ENCODE data around the gene OR1J1.

The OR1J1 gene

DNA sequence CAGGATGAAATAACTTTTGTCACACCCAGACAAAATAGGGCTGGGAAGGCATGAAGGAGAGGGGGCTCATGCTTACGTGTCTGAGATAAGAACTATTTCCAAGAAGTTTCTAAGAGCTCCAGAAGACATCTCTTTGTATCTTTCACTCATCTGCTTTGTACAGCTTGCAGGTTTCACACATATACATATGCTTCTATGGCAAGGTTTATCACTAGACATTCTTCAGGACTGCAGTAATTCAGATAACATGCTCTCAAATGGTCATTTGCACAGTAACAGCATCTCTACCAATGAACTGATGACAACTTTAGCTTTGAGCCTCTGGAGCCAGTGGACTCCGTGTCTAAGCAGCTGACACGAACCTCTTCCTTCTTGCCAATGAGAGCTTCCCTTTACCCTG, 3.2 kb downstream of the OR1J1 start:
- Histone ChIP-seq H2AFZ (ENCODE audit: low read depth) (no peak overlapping the region), H3K79me2 (ENCODE audit: insufficient read depth, low read depth) (no peaks in the 10 kb centered on the region), H3K4me3 (IDR thresholded peaks at IDR 0.05; ENCODE audit: insufficient read depth, low read depth, low read length) (no peak overlapping the region), H4K20me1 (ENCODE audit: insufficient read depth) (no peaks in the 10 kb centered on the region), H3K36me3 (ENCODE audit: insufficient read depth) (no peaks in the 10 kb centered on the region), H3K27me3 (ENCODE audit: insufficient read depth, low read depth) (no peaks in the 10 kb centered on the region), H3K27ac (no peak overlapping the region), H3K4me1 (ENCODE audit: low read depth, poor library complexity, severe bottlenecking) (no peaks in the 10 kb centered on the region), H3K9ac (no peak overlapping the region), H3K4me2 (no peak overlapping the region)
- TF ChIP-seq, protein P1, sequence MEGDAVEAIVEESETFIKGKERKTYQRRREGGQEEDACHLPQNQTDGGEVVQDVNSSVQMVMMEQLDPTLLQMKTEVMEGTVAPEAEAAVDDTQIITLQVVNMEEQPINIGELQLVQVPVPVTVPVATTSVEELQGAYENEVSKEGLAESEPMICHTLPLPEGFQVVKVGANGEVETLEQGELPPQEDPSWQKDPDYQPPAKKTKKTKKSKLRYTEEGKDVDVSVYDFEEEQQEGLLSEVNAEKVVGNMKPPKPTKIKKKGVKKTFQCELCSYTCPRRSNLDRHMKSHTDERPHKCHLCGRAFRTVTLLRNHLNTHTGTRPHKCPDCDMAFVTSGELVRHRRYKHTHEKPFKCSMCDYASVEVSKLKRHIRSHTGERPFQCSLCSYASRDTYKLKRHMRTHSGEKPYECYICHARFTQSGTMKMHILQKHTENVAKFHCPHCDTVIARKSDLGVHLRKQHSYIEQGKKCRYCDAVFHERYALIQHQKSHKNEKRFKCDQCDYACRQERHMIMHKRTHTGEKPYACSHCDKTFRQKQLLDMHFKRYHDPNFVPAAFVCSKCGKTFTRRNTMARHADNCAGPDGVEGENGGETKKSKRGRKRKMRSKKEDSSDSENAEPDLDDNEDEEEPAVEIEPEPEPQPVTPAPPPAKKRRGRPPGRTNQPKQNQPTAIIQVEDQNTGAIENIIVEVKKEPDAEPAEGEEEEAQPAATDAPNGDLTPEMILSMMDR (conservative IDR thresholded peaks at IDR 0.05; ENCODE audit: low read depth, low read length) = no peak

DNA sequence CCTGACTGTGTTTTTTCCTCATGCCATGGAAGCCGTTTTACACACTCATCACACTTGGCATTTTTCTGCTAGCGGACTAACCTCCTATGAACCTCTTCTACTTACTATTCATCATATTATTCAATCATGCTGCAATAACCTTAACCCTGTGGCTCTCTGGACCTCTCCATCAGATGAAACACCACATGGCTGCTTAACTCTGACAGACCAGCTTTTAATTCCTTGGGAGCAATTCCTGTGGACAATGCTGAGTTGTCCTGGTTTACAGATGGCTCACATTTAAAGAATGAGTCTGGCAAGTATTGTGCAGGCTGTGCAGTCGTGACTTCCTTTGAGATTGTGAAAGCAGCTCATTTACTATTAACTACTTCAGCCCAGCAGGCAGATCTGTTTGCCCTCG, 9.0 kb downstream of the OR1J1 start:
- TF ChIP-seq, protein P1 (conservative IDR thresholded peaks at IDR 0.05; ENCODE audit: low read depth, low read length) = no peak
- H3K27me3 ChIP-seq (ENCODE audit: insufficient read depth, low read depth) = no peaks in the 10 kb centered on the region
- H3K9ac ChIP-seq = no peak overlapping the region
- H2AFZ ChIP-seq (ENCODE audit: low read depth) = no peak overlapping the region
- no peak overlapping the region for H3K4me2 ChIP-seq
- no peak overlapping the region for H3K27ac ChIP-seq
- no peaks in the 10 kb centered on the region for H3K79me2 ChIP-seq (ENCODE audit: insufficient read depth, low read depth)
- H3K4me3 ChIP-seq (IDR thresholded peaks at IDR 0.05; ENCODE audit: insufficient read depth, low read depth, low read length) = no peak overlapping the region
- H3K36me3 ChIP-seq (ENCODE audit: insufficient read depth) = no peaks in the 10 kb centered on the region
- peaks cover 11% of the 10 kb centered on the region for H3K4me1 ChIP-seq (ENCODE audit: low read depth, poor library complexity, severe bottlenecking)
- no peaks in the 10 kb centered on the region for H4K20me1 ChIP-seq (ENCODE audit: insufficient read depth)

DNA sequence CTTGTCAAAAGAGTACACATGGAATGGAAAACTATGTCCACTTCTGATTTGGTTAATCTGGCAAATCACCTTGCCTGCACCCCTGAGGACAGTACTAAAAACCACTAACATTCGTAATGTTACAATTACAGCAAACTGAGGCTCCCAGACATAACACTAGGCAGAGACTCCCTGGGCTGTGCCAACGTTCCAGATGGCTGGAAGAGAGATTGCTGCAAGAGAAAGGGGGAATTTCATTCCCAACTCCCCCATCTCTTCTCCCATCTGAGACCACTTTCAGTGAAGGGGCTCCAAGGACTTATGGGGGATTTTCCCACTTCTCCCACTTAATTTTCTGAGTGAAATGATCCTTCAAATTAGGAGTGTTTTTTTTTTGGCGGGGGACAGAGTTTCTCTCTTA, 11.3 kb downstream of the OR1J1 start:
- no peak overlapping the region for H3K27ac ChIP-seq
- H3K4me2 ChIP-seq = no peak overlapping the region
- no peak overlapping the region for H3K4me3 ChIP-seq (IDR thresholded peaks at IDR 0.05; ENCODE audit: insufficient read depth, low read depth, low read length)
- H3K4me1 ChIP-seq (ENCODE audit: low read depth, poor library complexity, severe bottlenecking) = peaks cover 11% of the 10 kb centered on the region
- H3K79me2 ChIP-seq (ENCODE audit: insufficient read depth, low read depth) = no peaks in the 10 kb centered on the region
- H3K9ac ChIP-seq = no peak overlapping the region
- H2AFZ ChIP-seq (ENCODE audit: low read depth) = no peak overlapping the region
- TF ChIP-seq, protein P1 (conservative IDR thresholded peaks at IDR 0.05; ENCODE audit: low read depth, low read length) = no peak
- no peaks in the 10 kb centered on the region for H4K20me1 ChIP-seq (ENCODE audit: insufficient read depth)
- no peaks in the 10 kb centered on the region for H3K27me3 ChIP-seq (ENCODE audit: insufficient read depth, low read depth)
- no peaks in the 10 kb centered on the region for H3K36me3 ChIP-seq (ENCODE audit: insufficient read depth)

DNA sequence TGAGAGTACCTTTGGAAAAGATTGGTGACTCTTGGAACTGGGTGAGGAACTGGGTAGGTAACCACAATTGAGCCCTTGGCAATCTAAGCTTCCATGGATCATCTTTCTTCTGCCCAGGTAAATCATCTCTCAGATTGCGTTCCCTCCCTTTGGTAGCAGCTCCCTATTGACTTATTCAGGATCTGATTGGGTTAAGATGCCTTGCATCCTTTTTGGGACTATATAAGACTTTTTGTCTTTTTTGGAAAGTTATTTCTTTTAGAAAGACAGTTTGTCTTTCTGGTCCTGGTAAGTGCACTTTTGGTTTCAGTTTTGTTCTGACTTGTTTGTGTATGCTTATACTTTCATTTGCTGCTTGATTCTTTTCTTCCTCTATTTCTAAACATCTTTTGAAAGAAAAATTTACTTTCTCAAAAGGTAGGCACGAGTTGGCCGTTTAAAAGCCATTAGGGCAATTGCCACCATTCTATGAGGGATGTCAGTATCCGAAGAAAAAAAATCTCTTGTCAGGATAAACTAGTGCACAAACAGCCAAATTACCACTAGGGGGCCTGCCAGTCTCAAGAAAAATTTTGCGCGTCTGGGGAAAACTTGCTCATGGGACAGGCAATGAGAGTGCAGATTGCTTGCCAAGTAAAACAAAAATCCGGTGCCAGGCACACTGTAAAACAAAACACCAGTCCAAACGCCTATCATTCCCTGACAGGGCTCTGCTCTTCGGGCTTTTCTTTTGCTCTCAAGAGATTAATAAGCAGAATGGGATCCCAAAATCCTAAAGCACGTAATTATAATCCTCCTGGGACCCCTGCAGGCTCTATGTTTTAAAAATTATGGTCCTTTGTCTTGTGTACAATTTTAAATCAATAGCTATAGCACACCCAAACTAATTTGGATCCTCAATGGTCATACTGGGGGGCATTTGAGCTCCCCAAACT, 12.8 kb downstream of the OR1J1 start:
- Histone ChIP-seq H2AFZ (ENCODE audit: low read depth) (peak overlapping the region; percentile 92), H3K27me3 (ENCODE audit: insufficient read depth, low read depth) (no peaks in the 10 kb centered on the region), H4K20me1 (ENCODE audit: insufficient read depth) (no peaks in the 10 kb centered on the region), H3K4me2 (peak overlapping the region; percentile 89), H3K4me3 (IDR thresholded peaks at IDR 0.05; ENCODE audit: insufficient read depth, low read depth, low read length) (no peak overlapping the region), H3K79me2 (ENCODE audit: insufficient read depth, low read depth) (no peaks in the 10 kb centered on the region), H3K27ac (peak overlapping the region; percentile 70), H3K9ac (peak overlapping the region; percentile 59; the same call in 1 of the 2 replicates), H3K4me1 (ENCODE audit: low read depth, poor library complexity, severe bottlenecking) (peaks cover 11% of the 10 kb centered on the region), H3K36me3 (ENCODE audit: insufficient read depth) (no peaks in the 10 kb centered on the region)
- TF ChIP-seq, protein P1 (conservative IDR thresholded peaks at IDR 0.05; ENCODE audit: low read depth, low read length) = peak; percentile 97

Data from KMS-11 (cell line).